Stimulated activated CD8-positive, alpha-beta memory T cell treated with anti-CD3 and anti-CD28 coated beads, Interleukin-7, amount 100 ng/mL, for 1 hour (primary cell): ENCODE measurements around the gene FAM76A.
"Not testable (repeated sequence)": the region's sequence is repeated elsewhere in the genome, so short reads cannot be mapped to it uniquely, and the experiment has no call there.

Experiments used
- DNase-seq, 2 donors: peaks; one replicate each; pipeline ENCODE4 v3.0.0-alpha.2; 2020; ENCODE audit warnings: low read depth in 2 of 2

Gene FAM76A

GRCh38 chr1:27778056-27778455 lies 52.3 kb downstream of the FAM76A start:
- no peak for DNase-seq

GRCh38 chr1:27779122-27779521 lies 53.4 kb downstream of the FAM76A start:
- no peak for DNase-seq

- DNase-seq, result no peak
Measured at GRCh38 chr1:27782950-27783349, 57.2 kb downstream of the FAM76A start.

- DNase-seq, result no peak
Measured at GRCh38 chr1:27784700-27785099, 58.9 kb downstream of the FAM76A start.

GRCh38 chr1:27785781-27786455 lies 60.2 kb downstream of the FAM76A start:
- DNase-seq, result no peak

- no peak for DNase-seq
Measured at GRCh38 chr1:27787895-27788294, 62.1 kb downstream of the FAM76A start.

- DNase-seq, result no peak
Measured at GRCh38 chr1:27789540-27790041, 63.8 kb downstream of the FAM76A start.

- DNase-seq, result not testable (repeated sequence)
Measured at GRCh38 chr1:27790270-27790669, 64.5 kb downstream of the FAM76A start.

GRCh38 chr1:27795601-27796000 lies 69.8 kb downstream of the FAM76A start:
- no peak for DNase-seq

- no peak for DNase-seq
Measured at GRCh38 chr1:27804791-27805190, 79.0 kb downstream of the FAM76A start.

GRCh38 chr1:27806758-27807157 lies 81.0 kb downstream of the FAM76A start:
- no peak for DNase-seq

- DNase-seq, result no peak
Measured at GRCh38 chr1:27807385-27807784, 81.6 kb downstream of the FAM76A start.

- DNase-seq, result not testable (repeated sequence)
Measured at GRCh38 chr1:27808131-27808530, 82.4 kb downstream of the FAM76A start.

GRCh38 chr1:27809883-27810282 lies 84.1 kb downstream of the FAM76A start:
- DNase-seq, result no peak

- no peak for DNase-seq
Measured at GRCh38 chr1:27811741-27812500, 86.2 kb downstream of the FAM76A start.
